HUES6 (cell line): ENCODE data around the gene BBIP1.

Experiments used
- H3K27ac ChIP-seq: 2 replicates; pipeline ENCODE4 v1.7.0; 2013; ENCODE audit warnings: low read depth, mild to moderate bottlenecking, low read length, inconsistent platforms
- H3K27me3 ChIP-seq: 2 replicates; pipeline ENCODE4 v1.6.1; 2013; ENCODE audit warnings: low read length; ENCODE audit not compliant: control insufficient read depth, insufficient read depth
- H3K36me3 ChIP-seq: 2 replicates; pipeline ENCODE4 v1.6.1; 2013; ENCODE audit warnings: low read length; ENCODE audit not compliant: control insufficient read depth, insufficient read depth
- H3K4me1 ChIP-seq: 2 replicates; pipeline ENCODE4 v1.6.1; 2013; ENCODE audit warnings: low read length; ENCODE audit not compliant: control insufficient read depth, insufficient read depth
- H3K4me3 ChIP-seq: 2 replicates; pipeline ENCODE4 v1.5.1; 2013; ENCODE audit warnings: low read depth, low read length
- H3K9ac ChIP-seq: one replicate; pipeline ENCODE4 v1.6.1; 2013; ENCODE audit warnings: mild to moderate bottlenecking, low read length
- H3K9me3 ChIP-seq: 2 replicates; pipeline ENCODE4 v1.6.1; 2013; ENCODE audit warnings: low read depth, low read length; ENCODE audit not compliant: control insufficient read depth, insufficient read depth

BBIP1 gene

GRCh38 chr10:110860576-110861241 lies 58.3 kb downstream of the BBIP1 start:
- Histone ChIP-seq H3K4me3 (no peak overlapping the region), H3K9me3 (peaks cover 2% of the 10 kb centered on the region; the same call in 1 of the 2 replicates), H3K9ac (no peak overlapping the region), H3K4me1 (peaks cover 8% of the 10 kb centered on the region; the same call in 1 of the 2 replicates), H3K36me3 (no peaks in the 10 kb centered on the region), H3K27me3 (no peaks in the 10 kb centered on the region), H3K27ac (no peak overlapping the region)

- Histone ChIP-seq H3K4me1 (peaks cover 5% of the 10 kb centered on the region; the same call in 1 of the 2 replicates), H3K9me3 (peaks cover 3% of the 10 kb centered on the region; the same call in 1 of the 2 replicates), H3K4me3 (no peak overlapping the region), H3K27ac (no peak overlapping the region), H3K27me3 (no peaks in the 10 kb centered on the region), H3K36me3 (no peaks in the 10 kb centered on the region), H3K9ac (no peak overlapping the region)
These were observed 59.0 kb downstream of the BBIP1 start for GRCh38 chr10:110859973-110860376.

- Histone ChIP-seq H3K27ac (no peak overlapping the region), H3K36me3 (no peaks in the 10 kb centered on the region), H3K27me3 (no peaks in the 10 kb centered on the region), H3K4me3 (no peak overlapping the region), H3K9me3 (peaks cover 5% of the 10 kb centered on the region; the same call in 1 of the 2 replicates), H3K4me1 (peaks cover 5% of the 10 kb centered on the region; the same call in 1 of the 2 replicates), H3K9ac (no peak overlapping the region)
These were observed 59.6 kb downstream of the BBIP1 start for GRCh38 chr10:110859206-110859972.

- Histone ChIP-seq H3K4me3 (no peak overlapping the region), H3K27me3 (no peaks in the 10 kb centered on the region), H3K36me3 (no peaks in the 10 kb centered on the region), H3K9ac (no peak overlapping the region), H3K9me3 (peaks cover 5% of the 10 kb centered on the region; the same call in 1 of the 2 replicates), H3K27ac (no peak overlapping the region), H3K4me1 (peaks cover 5% of the 10 kb centered on the region; the same call in 1 of the 2 replicates)
These were observed 60.6 kb downstream of the BBIP1 start for GRCh38 chr10:110858297-110858934.

- no peaks in the 10 kb centered on the region for H3K27me3 ChIP-seq
- H3K36me3 ChIP-seq, result no peaks in the 10 kb centered on the region
- H3K4me3 ChIP-seq, result no peak overlapping the region
- H3K27ac ChIP-seq, result no peak overlapping the region
- peak overlapping the region; percentile 5 for H3K9ac ChIP-seq
- H3K4me1 ChIP-seq, result peaks cover 5% of the 10 kb centered on the region; the same call in 1 of the 2 replicates
- H3K9me3 ChIP-seq, result peaks cover 5% of the 10 kb centered on the region; the same call in 1 of the 2 replicates
These were observed 61.5 kb downstream of the BBIP1 start for GRCh38 chr10:110857265-110858171.

- Histone ChIP-seq H3K9ac (no peak overlapping the region), H3K4me3 (no peak overlapping the region), H3K27ac (no peak overlapping the region), H3K27me3 (no peaks in the 10 kb centered on the region), H3K4me1 (no peaks in the 10 kb centered on the region; the same call in 1 of the 2 replicates), H3K9me3 (peaks cover 5% of the 10 kb centered on the region; the same call in 1 of the 2 replicates), H3K36me3 (no peaks in the 10 kb centered on the region)
These were observed 64.9 kb downstream of the BBIP1 start for GRCh38 chr10:110853921-110854605.

GRCh38 chr10:110852947-110853346 lies 66.0 kb downstream of the BBIP1 start:
- peaks cover 5% of the 10 kb centered on the region; the same call in 1 of the 2 replicates for H3K9me3 ChIP-seq
- no peak overlapping the region for H3K27ac ChIP-seq
- H3K4me3 ChIP-seq, result no peak overlapping the region
- no peak overlapping the region for H3K9ac ChIP-seq
- no peaks in the 10 kb centered on the region; the same call in 1 of the 2 replicates for H3K4me1 ChIP-seq
- no peaks in the 10 kb centered on the region for H3K36me3 ChIP-seq
- H3K27me3 ChIP-seq, result no peaks in the 10 kb centered on the region

- Histone ChIP-seq H3K4me3 (no peak overlapping the region), H3K4me1 (no peaks in the 10 kb centered on the region; the same call in 1 of the 2 replicates), H3K9me3 (peaks cover 5% of the 10 kb centered on the region; the same call in 1 of the 2 replicates), H3K27me3 (no peaks in the 10 kb centered on the region), H3K9ac (no peak overlapping the region), H3K27ac (no peak overlapping the region), H3K36me3 (no peaks in the 10 kb centered on the region)
These were observed 66.6 kb downstream of the BBIP1 start for GRCh38 chr10:110852255-110852896.

GRCh38 chr10:110851020-110851612 lies 67.9 kb downstream of the BBIP1 start:
- no peak overlapping the region for H3K9ac ChIP-seq
- H3K27me3 ChIP-seq, result no peaks in the 10 kb centered on the region
- H3K9me3 ChIP-seq, result peaks cover 5% of the 10 kb centered on the region; the same call in 1 of the 2 replicates
- peaks cover 2% of the 10 kb centered on the region; the same call in 1 of the 2 replicates for H3K4me1 ChIP-seq
- no peak overlapping the region for H3K27ac ChIP-seq
- H3K4me3 ChIP-seq, result no peak overlapping the region
- no peaks in the 10 kb centered on the region for H3K36me3 ChIP-seq
